Stomach (tissue), 9 donors: Measurements from ENCODE around the gene C20orf173. TPM values are rescaled to one million over a fixed set of nuclear protein-coding genes. Genes with fewer than 3 reads are reported as not detected.
"Not testable (repeated sequence)": the region's sequence is repeated elsewhere in the genome, so short reads cannot be mapped to it uniquely, and the experiment has no call there.

Experiments
- DNase-seq, 2 donors: peaks; one replicate each; pipeline versions ENCODE4 v3.0.0 to v3.0.0-alpha.2; 2013 to 2019
- H3K27ac ChIP-seq, 5 donors: fragments of 200-600 bp in 4 of 5; sonication (generic) in 4 of 5; one replicate each; pipeline ENCODE4 v1.5.1; 2013 to 2019; ENCODE audit warnings: mild to moderate bottlenecking in 1 of 5, moderate library complexity in 1 of 5
- H3K27me3 ChIP-seq, 3 donors: fragments of 200-600 bp; sonication (generic); one replicate each; pipeline ENCODE4 v1.5.1; 2017 to 2019; ENCODE audit warnings: mixed run types in 1 of 3
- H3K36me3 ChIP-seq, 4 donors: fragments of 200-600 bp; sonication (generic); 1 replicate in 3 of 4; 2 replicates in 1 of 4; pipeline ENCODE4 v1.5.1; 2016 to 2019
- H3K4me1 ChIP-seq, 4 donors: fragments of 200-600 bp; sonication (generic); one replicate each; pipeline ENCODE4 v1.5.1; 2016 to 2019
- H3K4me3 ChIP-seq, 4 donors: fragments of 200-600 bp; sonication (generic) in 3 of 4; one replicate each; pipeline ENCODE4 v1.5.1; 2016 to 2019; ENCODE audit warnings: mild to moderate bottlenecking in 1 of 4
- H3K9me3 ChIP-seq, 4 donors: fragments of 200-600 bp; sonication (generic); one replicate each; pipeline ENCODE4 v1.5.1; 2016 to 2019
- CTCF ChIP-seq, 7 experiments: fragments of 450-650 bp in 4 of 7; fragments of 200-600 bp in 3 of 7; sonication (generic) in 3 of 7; IDR thresholded peaks; one replicate each; pipeline ENCODE4 v1.5.1; 2016 to 2019; ENCODE audit warnings: antibody characterized with exemption in 7 of 7, control low read depth in 2 of 7, mild to moderate bottlenecking in 1 of 7
- EP300 ChIP-seq: sonication (generic); formaldehyde crosslinking; IDR thresholded peaks from one replicate; pipeline ENCODE4 v1.6.1; 2017; ENCODE audit warnings: antibody characterized with exemption
- POLR2A ChIP-seq, 4 donors: fragments of 450-650 bp; IDR thresholded peaks; one replicate each; pipeline ENCODE4 v1.6.1; 2016; ENCODE audit warnings: antibody characterized with exemption in 4 of 4, control low read depth in 2 of 4, mild to moderate bottlenecking in 1 of 4, moderate library complexity in 1 of 4
- POLR2AphosphoS5 ChIP-seq, 3 donors: sonication (generic); formaldehyde crosslinking; IDR thresholded peaks; one replicate each; pipeline ENCODE4 v1.6.1; 2016; ENCODE audit warnings: antibody characterized with exemption in 3 of 3
- WGBS, 5 donors: extraction: QIAGEN DNeasy Blood & Tissue Kit in 3 of 5; methylation state at CpG; one replicate each; pipeline versions ENCODE4 v1.1.5 to v1.1.7; 2013 to 2018; 5-methylcytosine and 5-hydroxymethylcytosine counted together
- intact Hi-C: fragments of 100-400 bp; cut with DNase I; formaldehyde crosslinking; loops from one replicate; pipeline ENCODE4 v1.15.1; 2023; ENCODE audit warnings: low total_unique reads
- polyA plus RNA-seq, 3 donors: library from polyadenylated mRNA; stranded (reverse); fragments of 200-250 nt; gene quantifications; one replicate each; pipeline ENCODE4 v1.2.3, GENCODE V29; 2013
- total RNA-seq, 5 donors: library from RNA; depleted of rRNA; stranded (reverse); fragments of >200 nt; gene quantifications; one replicate each; pipeline versions ENCODE4 v1.1.0 to v1.2.3, GENCODE V29; 2014 to 2016
- donor health status: healthy with polysubstance abuse.
- donor health status: Bipolar disorder and iron deficiency.
- donor health status: healthy.

C20orf173 gene
- total and polyA plus RNA-seq, 8 donors: not detected

GRCh38 chr20:35546127-35546526, 16.7 kb upstream of the C20orf173 start:
- H3K9me3 ChIP-seq: no peaks in the 10 kb centered on the region
- no peak overlapping the region for H3K27ac ChIP-seq
- WGBS, 5 donors: 76 to 95% (median 89%) methylated on average over 1 of the region's 1 CpG
- no peak overlapping the region for H3K4me3 ChIP-seq
- intact Hi-C loops: no loop called here
- H3K4me1 ChIP-seq: peaks cover 15 to 21% (median 20%) of the 10 kb centered on the region in 4 donors
- H3K27me3 ChIP-seq: no peaks in the 10 kb centered on the region
- H3K36me3 ChIP-seq: peaks cover 37 to 80% (median 77%) of the 10 kb centered on the region in 4 donors
- TF ChIP-seq CTCF (IDR thresholded peaks at IDR 0.05): no peak
- TF ChIP-seq EP300: no peak
- TF ChIP-seq POLR2A (IDR thresholded peaks at IDR 0.05): no peak
- TF ChIP-seq POLR2AphosphoS5 (IDR thresholded peaks at IDR 0.05): no peak
- no peak for DNase-seq

DNA sequence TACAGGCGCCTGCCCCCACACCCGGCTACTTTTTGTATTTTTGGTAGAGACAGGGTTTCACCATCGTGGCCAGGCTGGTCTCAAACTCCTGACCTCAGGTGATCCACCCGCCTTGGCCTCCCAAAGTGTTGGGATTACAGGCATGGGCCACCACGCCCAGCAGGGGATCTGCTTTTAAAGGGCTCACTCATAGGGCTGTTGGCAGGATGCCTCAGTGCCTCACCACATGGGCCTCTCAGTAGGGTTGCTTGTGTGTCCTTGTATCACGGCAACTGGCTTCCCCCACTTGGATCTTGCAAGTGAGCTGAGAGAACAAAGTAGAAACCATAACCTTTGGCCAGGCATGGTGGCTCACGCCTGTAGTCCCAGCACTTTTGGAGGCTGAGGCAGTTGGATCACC, 15.5 kb upstream of the C20orf173 start:
- 94 to 100% (median 95%) methylated on average over 7 of the region's 7 CpGs for WGBS, 5 donors
- peaks cover 16 to 31% (median 29%) of the 10 kb centered on the region in 4 donors for H3K4me1 ChIP-seq
- DNase-seq, H3K4me3 ChIP-seq, H3K9me3 ChIP-seq, intact Hi-C loops, H3K27ac ChIP-seq, H3K27me3 ChIP-seq: not testable (repeated sequence)
- peaks cover 26 to 68% (median 65%) of the 10 kb centered on the region in 4 donors for H3K36me3 ChIP-seq

- 93 to 97% (median 96%) methylated on average over 15 to 16 of the region's 16 CpGs for WGBS, 5 donors
- Histone ChIP-seq H3K4me1 (peaks cover 16 to 35% (median 30%) of the 10 kb centered on the region in 4 donors), H3K27me3 (no peaks in the 10 kb centered on the region), H3K4me3 (no peak overlapping the region), H3K9me3 (no peaks in the 10 kb centered on the region), H3K36me3 (peaks cover 21 to 63% (median 60%) of the 10 kb centered on the region in 4 donors), H3K27ac (no peak overlapping the region)
- no peak for DNase-seq
- intact Hi-C loops: no loop called here
- TF ChIP-seq EP300 (no peak), CTCF (IDR thresholded peaks at IDR 0.05) (no peak), POLR2A (IDR thresholded peaks at IDR 0.05) (no peak), POLR2AphosphoS5 (IDR thresholded peaks at IDR 0.05) (no peak)
Observed at GRCh38 chr20:35544436-35544835, 15.0 kb upstream of the C20orf173 start.

- no peaks in the 10 kb centered on the region for H3K27me3 ChIP-seq
- DNase-seq: no peak
- H3K36me3 ChIP-seq: peaks cover 6 to 49% (median 46%) of the 10 kb centered on the region in 4 donors
- TF ChIP-seq CTCF (IDR thresholded peaks at IDR 0.05): no peak
- intact Hi-C loops: no loop called here
- no peaks in the 10 kb centered on the region for H3K9me3 ChIP-seq
- H3K27ac ChIP-seq: no peak overlapping the region
- peak overlapping the region in 2 of 4 donors; percentile 70 to 74 for H3K4me3 ChIP-seq
- peaks cover 16 to 35% (median 30%) of the 10 kb centered on the region in 4 donors for H3K4me1 ChIP-seq
- WGBS, 5 donors: 64 to 91% (median 86%) methylated on average over 1 of the region's 1 CpG
Observed at GRCh38 chr20:35542990-35543389, 13.5 kb upstream of the C20orf173 start.

- intact Hi-C loops: no loop called here
Observed at GRCh38 chr20:35541783-35542662, 12.6 kb upstream of the C20orf173 start, which contains the start of gene ERGIC3. TSS of gene ERGIC3 (plus strand) at chr20:35542078. CDS start at chr20:35542098, 20 bp downstream.

More at GRCh38 chr20:35541783-35542662, 12.6 kb upstream of the C20orf173 start, which contains the start of gene ERGIC3:
- H3K4me1 ChIP-seq: peaks cover 16 to 35% (median 30%) of the 10 kb centered on the region in 4 donors
- DNase-seq: peak; percentile 98 to 99
- TF ChIP-seq POLR2A (IDR thresholded peaks at IDR 0.05) (no peak), POLR2AphosphoS5 (IDR thresholded peaks at IDR 0.05) (peak in 2 of 3 donors; percentile 51 to 88), CTCF (IDR thresholded peaks at IDR 0.05) (peak in 1 of 7 experiments; percentile 8)
- 3 to 8% (median 5%) methylated on average over 38 to 57 of the region's 57 CpGs for WGBS, 5 donors
- no peaks in the 10 kb centered on the region for H3K9me3 ChIP-seq
- H3K4me3 ChIP-seq: peak within 1 kb of the TSS; percentile 70 to 94 (median 74)
- peak within 1 kb of the TSS; percentile 83 to 89 (median 86) for H3K27ac ChIP-seq
- peaks cover 0 to 39% (median 36%) of the 10 kb centered on the region in 4 donors for H3K36me3 ChIP-seq
- H3K27me3 ChIP-seq: no peaks in the 10 kb centered on the region
